GM12874 (cell line): ENCODE results near the gene SH2D2A.

Experiments
- TF ChIP-seq, protein P1 (sequence below): IDR thresholded peaks from 2 replicates; pipeline ENCODE4 v1.5.1; 2011; ENCODE audit warnings: low read depth, mild to moderate bottlenecking, control low read depth, low read length, moderate library complexity; ENCODE audit not compliant: insufficient read depth

The SH2D2A gene

DNA sequence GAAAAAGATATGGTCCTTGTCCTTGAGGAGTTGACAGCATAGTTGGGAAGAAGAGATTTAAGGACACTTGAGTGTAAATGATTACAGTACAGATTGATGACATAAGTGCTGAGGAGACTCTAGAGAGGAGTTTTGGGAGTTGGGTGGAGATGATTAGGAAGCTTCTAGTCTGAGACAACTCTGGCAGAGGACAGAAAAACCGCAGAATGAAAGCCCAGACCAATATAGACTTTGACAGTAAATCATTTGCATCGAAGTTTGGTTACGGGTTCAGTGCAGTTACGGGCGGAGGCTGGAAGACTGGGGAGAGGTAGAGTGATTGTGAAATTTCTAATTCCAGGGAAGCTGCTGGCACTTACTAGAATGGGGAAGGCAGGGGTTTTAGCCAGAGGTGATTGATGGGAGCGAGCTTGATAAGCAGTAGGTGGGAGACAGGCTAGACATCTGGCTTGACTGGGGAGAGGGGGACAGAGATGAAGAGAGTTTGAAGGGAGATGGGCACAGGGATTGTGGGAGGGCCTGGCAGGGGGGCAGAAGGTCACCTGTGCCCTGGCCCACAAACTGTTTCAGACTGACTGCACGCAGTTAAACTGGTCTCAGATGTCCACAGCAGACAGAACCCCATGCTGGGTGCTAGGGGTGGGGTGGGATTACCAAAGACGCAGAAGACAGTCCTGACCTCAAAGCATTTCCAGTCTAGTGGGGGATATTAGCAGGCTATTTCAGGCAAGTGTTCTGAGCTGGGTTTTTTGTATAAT, 20.1 kb downstream of the SH2D2A start:
- TF ChIP-seq, protein P1, sequence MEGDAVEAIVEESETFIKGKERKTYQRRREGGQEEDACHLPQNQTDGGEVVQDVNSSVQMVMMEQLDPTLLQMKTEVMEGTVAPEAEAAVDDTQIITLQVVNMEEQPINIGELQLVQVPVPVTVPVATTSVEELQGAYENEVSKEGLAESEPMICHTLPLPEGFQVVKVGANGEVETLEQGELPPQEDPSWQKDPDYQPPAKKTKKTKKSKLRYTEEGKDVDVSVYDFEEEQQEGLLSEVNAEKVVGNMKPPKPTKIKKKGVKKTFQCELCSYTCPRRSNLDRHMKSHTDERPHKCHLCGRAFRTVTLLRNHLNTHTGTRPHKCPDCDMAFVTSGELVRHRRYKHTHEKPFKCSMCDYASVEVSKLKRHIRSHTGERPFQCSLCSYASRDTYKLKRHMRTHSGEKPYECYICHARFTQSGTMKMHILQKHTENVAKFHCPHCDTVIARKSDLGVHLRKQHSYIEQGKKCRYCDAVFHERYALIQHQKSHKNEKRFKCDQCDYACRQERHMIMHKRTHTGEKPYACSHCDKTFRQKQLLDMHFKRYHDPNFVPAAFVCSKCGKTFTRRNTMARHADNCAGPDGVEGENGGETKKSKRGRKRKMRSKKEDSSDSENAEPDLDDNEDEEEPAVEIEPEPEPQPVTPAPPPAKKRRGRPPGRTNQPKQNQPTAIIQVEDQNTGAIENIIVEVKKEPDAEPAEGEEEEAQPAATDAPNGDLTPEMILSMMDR = no peak

DNA sequence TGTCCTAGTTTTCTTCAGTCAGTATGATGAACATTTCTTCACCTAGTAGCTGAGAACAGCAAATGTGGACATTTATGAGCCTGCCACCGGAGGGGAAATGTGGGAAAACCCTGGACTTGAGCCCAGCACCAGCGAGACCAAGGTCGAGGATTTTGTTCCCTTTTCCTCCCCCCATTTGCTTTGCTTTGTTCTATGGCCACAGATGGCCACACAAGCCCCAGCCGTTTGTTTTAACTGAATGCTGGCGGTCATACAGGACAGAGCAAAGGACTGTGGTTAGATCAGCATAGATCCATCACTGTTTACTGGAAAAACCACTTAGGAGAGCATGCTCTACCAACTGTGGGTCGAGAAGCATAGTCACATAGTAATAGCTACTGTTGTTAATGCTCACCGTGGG, 20.9 kb downstream of the SH2D2A start:
- TF ChIP-seq, protein P1 = no peak

DNA sequence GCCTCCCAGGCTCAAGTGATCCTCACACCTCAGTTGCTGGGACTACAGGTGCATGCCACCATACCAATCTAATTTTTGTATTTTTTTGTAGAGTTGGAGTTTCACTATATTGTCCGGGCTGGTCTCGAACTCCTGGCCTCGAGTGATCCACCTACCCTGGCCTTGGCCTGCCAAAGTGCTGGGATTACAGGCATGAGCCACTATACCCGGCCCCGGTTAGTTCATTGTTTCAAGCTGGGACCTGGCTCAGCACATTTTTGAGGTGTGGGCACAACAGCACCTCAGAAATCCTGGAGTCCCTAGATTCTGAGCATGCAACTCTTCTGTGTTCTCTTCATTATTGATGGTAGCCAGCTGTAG, 21.3 kb downstream of the SH2D2A start:
- TF ChIP-seq, protein P1 = no peak

DNA sequence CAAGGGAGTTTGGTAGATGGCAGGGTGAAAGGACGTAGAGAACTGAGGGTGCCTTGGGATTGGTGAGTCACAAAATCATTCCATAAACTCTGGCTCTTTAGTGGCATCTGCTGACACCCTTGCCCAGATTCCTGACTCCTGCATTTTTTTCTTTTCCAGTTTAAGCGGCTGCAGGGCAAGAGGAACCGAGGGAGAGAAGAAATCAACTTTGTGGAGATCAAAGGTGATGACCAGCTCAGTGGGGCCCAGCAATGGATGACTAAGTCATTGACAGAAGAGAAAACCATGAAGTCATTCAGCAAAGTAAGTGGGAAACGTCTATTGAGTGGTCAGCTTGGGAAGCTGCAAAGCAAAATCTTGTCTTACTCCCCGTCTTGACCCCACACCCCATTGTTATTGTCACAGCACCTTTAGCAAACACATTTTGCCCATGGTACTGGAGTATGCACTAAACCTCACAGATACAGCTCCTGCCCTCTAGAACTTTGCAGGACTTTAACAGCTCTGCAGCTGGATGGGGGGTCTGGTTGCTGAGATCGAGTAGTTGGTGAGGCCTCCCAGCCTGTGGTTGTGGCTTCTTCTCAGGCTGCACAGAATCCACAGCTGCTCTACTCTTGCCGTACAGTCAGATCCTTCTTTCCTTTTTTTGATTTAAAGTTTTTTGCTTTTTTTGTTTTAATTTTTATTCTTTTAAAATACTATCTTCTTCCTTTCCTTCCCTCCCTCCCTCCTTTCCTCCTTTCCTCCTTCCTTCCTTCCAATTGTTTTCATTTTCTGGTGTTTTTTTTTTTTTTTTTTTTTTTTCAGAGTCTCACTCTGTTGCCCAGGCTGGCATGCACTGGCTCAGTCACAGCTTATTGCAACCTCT, 21.9 kb downstream of the SH2D2A start:
- TF ChIP-seq, protein P1 = no peak

DNA sequence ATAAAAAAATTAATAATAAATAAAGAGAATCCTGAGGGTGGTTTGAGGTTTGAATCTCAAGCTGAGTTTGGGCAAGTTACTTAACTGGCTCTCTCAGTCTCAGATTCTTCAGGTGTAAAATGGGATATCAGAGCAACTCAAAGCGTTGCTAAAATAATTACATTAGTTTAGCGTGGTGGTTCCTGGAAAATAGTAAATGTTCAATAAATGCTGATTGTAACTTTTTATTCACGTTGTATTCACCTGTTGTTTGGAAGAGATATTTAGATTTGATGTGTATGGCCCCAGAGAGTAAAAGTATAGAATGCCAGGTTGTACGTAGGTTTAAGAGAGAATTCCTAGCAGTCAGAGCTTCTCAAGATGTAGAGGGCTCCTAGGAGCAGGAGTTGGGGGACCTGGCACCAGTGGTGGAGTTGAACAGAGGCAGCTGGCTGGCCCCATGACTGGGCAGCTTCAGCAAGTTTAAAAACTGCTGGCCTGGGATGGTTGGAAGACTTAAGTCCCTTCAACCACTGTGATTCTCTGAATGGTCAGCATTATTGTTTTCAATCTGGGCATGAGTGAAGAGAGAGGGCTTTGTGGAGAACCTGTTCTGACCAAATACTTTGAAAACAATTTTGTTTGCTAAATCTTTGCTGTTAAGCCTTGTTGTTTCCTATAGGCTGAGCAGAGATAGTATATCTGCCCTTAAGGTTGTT, 26.9 kb downstream of the SH2D2A start:
- TF ChIP-seq, protein P1 = no peak

DNA sequence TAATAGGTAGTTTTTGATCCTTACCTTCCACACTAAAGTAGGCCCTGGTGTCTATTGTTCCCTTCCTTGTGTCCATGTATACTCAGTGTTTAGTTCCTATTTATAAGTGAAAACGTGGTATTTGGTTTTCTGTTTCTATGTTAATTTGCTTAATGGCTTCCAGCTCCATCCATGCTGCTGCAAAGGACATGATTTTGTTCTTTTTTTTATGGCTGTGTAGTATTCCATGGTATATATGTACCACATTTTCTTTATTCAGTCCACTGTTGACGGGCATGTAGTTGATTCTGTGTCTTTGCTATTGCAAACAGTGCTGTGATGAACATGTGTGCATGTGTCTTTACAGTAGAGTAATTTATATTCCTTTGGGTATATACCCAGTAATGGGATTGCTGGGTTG, 28.5 kb downstream of the SH2D2A start:
- TF ChIP-seq, protein P1 = no peak

DNA sequence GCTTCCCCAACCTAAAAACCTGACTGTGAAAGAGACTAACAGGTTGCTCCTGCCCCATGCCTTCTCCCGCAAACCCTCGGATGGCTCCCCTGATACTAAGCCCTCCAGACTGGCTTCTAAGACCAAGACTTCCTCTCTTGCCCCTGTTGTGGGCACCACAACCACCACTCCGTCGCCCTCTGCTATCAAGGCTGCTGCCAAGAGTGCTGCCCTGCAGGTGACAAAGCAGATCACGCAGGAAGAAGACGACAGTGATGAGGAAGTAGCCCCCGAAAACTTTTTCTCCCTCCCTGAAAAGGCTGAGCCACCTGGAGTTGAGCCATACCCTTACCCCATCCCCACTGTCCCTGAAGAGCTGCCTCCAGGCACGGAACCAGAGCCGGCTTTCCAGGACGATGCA, 30.0 kb downstream of the SH2D2A start:
- TF ChIP-seq, protein P1 = no peak
